IPS DF 19.7 (cell line): ENCODE results near the gene SYT2.

Experiments
- DNase-seq: peaks from one replicate; pipeline ENCODE4 v3.0.0-alpha.2; 2013; ENCODE audit warnings: low read depth, low spot score

SYT2 gene

DNA sequence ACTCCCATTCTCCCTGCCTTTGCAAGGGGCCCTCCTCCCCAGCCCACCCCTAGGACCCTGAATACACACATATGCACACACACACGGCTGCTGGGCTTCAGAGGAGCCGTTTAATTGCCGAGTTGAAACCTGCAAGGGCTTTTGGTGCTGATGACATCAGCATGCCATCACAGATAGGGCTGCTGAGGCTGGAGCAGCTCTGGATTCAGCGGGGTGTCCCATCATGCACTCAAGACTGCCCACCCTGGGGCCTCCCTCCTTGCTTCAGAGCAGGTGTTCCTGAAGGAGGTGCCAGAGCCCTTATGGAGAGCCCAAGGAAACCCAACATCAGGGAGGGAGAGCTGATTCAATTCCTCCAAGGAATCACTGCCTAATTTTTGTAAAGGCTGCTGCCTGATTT, 5.7 kb downstream of the SYT2 start:
- DNase-seq: no peak

DNA sequence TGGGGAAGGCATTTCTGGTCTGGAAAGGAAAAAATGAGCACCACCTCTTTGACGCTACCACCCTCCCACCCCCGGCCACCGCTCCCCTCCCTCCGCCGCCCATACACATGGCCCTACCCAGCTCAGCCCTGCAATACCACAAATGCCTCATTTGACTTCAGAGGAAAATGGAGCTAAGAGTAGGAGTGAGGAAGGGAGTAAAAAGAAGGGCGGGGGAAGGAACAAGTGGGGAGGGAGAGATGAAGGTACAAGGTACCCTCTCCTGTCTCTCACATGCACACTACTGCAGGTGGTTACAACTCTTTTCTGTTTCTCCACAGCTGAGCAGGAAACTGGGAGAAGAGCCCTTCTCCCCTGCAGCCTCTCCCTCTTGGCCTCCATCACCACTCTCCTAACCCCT, 7.1 kb downstream of the SYT2 start:
- DNase-seq: no peak

DNA sequence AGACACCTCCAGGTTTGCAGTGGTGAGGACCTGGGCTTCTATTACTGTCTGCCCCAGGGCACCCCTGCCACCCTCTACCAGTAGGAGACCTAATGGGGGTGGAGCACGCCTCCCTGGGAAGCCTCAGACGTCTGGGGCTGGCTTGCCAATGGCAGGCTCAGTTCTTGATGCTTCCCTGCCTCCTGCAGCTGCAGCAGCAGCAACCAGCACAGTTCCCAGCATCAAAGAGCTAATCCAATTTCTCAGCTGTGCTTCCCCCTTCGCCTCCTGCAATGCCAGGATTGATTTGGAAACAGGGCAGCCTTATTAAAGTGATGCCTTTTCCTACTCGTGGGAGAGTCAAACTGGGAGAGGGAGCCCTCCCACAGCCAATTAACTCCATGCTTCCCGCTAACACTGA, 8.2 kb downstream of the SYT2 start:
- DNase-seq: no peak

DNA sequence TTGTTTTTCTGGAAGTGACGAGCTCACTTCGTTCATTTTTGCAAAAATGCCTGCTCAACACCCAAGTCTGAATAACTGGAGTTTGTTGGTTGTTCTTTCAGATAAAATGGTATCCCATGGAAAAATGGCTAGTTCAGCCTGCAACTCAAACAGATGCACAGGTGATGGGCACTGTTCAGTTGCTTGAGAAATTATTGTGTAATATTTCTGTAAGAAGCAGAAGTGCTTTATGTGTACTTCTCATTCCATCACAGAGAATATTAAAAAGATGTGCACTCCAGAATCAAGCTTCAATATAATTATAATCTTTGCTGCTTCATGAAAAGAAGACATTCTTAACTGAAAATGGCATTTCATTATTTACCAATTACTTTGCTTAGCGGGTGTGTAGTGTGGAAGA, 9.1 kb downstream of the SYT2 start:
- no peak for DNase-seq

DNA sequence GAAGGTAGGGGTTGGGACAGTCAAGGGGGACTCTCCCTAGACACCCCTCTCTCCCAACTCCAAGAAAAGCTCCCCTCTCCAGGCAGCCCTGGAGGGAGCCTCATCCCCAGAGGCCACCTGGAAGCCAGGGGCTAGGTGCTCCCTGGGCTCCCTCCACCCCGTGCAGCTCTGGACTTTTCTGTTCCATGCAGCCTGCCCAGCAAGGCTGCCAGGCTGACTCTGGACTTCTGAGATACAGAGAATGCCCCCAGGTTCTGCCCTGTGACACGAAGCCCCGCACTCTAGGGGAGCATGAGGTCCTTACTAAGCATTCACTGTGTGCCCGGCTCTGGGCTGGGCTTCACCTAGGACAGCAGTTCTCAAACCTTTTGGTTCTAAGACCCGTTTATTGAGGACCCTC, 10.2 kb downstream of the SYT2 start:
- DNase-seq: no peak

DNA sequence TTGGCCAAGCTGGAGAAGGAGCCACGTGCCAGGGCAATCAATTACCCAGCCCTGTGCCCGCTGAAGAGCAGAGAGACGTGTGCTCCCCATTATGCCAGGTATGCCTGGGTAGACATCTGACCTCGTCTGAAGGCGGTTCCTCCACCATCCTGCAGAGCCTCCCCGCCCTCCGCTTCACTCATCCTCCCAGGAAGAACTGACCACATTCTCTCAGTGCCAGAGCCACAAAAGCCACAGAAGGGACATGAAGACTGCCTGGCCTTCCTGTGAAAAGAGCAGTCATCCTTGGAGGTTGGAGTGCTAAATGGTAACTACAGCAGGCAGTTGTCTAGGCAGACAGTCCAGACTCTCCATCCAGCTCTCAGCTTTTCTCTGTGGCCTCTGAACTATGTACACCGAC, 12.0 kb downstream of the SYT2 start:
- DNase-seq: no peak

DNA sequence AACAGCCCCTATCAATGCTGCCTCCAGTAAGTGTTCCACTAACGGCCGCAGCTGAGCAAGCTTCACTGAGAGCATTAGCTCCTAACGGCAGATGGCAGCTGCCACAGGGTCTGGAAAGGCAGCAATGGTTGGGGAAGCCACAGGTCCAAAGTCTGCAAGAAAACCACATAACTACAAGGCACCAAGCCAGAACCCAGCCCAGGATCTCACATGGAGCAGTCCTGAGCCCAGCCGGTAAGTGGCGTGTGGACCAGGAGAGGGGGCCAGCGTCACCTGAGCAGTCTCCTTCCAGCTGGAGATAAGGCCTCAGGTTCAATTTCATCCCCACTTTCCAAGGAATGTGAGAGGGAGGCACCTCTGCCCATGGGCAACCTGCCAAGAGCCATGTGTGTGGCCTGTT, 13.2 kb downstream of the SYT2 start:
- no peak for DNase-seq

DNA sequence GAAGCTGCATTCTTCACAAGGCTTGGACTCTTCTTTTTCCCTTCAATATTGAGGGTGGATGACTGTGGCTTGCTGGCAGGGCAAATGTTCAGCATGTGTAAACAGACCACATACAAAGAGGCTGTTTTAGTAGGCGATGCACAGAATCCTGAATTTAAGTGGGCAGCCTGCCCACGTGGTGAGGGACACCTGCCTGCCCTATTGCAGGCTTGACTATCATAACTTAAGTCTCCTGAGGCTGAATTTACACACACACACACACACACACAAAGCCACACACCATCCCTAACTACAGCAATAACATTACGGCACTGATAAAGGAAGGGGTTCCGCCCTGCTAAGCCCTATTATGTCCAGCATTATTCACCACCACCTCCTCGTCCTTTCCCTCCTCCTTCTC, 15.9 kb downstream of the SYT2 start:
- DNase-seq: no peak

DNA sequence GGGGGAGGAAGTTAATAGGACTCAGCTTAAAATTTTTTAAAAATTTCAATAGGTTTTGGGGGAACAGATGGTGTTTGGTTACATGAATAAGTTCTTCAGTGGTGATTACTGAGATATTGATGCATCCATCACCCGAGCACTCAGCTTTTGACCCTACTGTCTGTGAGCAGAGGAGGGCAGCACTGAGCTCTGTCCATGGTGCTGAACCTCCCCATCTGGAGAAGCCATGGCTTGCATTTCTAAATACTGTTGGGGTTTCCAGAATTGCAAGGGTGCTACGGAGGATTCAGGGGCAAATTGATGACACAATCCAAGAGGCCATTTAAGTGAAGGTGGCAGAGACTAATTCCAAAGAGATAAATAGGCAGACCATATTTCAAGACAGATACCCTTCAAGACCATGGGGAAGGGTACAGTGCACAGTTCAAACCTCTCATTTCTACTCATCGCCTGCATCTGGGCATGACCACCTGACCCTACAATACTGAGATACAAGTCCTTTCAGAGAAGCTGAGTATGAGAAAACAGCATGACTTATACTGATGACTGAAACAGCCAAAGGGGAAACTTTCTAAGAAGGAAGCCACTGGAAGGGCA, 17.2 kb downstream of the SYT2 start:
- peak; percentile 64 for DNase-seq

DNA sequence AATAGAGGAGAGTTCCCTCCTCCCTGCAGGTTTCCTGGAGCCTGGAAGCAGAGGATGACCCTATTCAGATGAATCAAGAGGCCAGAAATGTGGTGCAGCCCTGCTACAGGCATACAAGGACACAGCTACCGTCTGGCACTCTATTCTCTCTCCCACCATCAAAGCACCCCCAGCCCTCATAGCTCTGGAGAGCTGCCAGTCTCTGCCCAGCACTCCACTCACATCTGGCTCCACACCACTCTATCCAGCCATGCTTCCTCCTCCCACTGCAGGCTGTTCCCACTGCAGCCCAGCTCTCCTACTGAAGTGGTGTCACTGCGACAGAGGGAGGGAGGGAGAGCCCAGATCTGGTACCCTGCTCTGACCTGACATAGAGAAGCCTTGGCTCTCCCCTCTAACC, 18.4 kb downstream of the SYT2 start:
- no peak for DNase-seq

DNA sequence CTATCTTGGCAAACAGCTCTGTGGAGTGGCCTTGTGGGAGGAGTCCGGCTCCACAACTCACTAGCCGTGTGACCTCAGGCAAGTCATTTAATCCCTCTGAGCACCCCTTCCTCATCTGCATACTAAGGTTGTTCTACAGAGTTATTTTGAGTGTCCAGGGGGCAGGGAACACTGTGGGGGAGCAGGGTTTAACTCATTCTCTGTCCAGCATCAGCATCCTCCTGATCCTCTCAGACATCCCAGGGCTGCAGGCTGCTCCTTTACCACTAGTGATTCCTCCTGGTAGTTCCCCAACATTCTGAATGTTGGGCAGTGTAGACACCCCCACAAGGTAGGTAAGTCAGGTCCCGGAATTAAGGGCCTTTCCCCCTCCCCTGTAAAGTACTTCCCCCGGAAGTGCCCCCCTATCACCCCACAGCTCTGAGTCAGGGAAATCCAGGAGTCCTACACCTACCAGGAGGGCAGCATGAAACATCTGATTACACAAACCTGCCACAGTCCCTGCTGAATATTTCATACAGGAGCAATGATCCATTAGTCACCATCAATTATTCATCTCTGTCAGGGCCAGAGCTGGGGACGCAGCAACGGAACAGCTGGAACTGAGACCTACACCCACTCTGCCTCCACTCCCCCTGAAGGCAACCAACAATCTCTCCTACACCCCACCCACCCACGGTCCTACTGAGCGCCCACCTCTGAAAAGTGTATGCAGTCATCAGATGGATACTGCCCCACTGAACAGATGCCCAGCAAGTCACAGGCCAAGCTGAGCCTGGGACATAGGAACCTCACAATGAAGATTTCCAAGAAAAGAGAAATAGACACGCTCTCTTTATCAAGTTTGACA, 20.5 kb downstream of the SYT2 start:
- DNase-seq: no peak

DNA sequence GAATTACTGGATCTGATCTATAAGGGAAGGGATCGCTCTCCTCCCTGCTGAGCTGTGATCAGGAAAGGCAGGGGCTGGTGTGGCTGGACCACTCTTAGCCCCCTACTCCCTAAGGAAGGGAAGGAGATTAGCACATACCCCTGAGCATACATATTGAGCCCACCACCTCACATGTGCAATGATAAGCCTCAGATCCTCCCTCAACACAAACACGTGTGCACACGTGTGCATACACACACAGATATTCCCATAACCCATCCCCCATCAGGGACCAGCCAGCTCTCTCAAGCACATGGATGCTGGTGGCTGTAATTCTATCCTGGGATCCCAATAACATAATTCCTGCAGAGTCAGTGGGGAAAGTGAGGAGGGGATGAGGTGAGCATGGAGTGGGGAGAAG, 21.2 kb downstream of the SYT2 start:
- no peak for DNase-seq

DNA sequence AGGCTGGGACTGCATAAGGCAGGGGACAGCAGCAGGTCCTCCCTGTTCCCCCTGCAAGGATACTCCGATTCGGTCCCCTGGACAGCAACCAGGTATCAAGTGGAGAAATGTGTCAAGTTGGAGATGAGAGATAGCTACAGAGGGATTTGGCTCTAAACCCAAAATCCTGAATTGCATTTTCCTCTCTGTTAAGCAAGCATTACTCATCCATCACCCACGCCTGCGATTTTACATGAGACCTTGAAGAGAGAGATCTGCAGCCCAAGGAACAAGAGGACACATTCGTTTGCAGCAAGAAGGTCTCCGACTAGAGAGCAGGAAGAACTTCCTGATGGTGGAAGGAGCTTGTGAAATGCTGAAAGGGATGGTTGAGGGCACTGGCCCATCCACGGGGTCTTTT, 21.9 kb downstream of the SYT2 start:
- no peak for DNase-seq

DNA sequence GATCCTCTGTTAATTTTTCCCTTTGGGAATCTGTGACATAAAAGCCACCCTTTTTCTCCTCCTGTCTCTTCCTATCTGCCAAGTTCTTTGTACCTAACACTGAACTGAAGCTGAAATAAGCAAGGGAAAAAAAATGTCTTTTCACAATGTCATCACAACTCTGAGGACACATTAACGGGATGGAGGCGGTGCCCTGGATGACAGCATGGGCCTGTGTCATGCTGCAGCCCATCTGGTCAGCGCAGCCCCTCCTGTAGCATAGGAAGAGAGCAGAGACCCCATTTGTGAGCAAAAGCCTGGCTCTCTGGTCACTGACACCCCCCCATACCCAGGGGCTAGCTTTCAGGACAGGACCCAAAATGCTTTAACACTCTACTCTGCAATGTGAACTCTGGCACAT, 22.5 kb downstream of the SYT2 start:
- no peak for DNase-seq

DNA sequence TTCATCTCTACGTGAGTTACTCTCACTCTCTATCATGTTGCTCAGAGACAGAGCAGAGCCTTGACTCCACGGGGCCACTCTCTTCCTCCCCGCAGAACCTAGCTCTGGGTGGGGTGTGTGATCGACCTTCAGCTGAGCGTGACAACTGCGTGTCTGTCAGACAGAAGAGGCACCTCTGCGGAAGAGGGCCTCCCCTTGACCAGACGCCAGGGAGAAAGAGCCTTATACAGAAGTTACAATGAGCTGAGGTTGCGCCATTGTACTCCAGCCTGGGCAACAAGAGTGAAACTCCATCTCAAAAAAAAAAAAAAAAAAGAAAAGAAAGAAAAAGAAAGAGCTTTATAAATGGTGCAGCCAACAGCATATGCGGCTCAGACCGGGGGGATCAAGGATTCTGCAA, 22.9 kb downstream of the SYT2 start:
- DNase-seq: no peak

DNA sequence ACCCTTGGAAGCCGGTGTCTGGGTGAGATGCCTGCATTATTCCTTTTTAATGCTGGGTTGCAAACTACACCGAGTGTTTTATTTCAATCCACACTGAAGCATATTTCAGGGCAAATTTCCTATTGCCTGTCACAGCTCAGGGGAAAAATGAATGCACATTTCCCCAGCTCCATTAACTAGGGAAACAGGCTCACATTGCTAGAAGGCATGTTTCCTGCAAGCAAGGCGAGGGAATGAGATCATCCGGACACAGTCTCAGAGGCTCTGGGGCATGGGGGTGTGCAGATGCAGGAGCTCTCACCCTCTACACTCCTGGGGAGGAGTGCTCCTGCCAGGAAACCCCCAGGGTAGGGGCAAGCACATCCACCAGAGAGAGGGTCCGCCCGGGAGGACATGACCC, 24.6 kb downstream of the SYT2 start:
- DNase-seq: no peak

DNA sequence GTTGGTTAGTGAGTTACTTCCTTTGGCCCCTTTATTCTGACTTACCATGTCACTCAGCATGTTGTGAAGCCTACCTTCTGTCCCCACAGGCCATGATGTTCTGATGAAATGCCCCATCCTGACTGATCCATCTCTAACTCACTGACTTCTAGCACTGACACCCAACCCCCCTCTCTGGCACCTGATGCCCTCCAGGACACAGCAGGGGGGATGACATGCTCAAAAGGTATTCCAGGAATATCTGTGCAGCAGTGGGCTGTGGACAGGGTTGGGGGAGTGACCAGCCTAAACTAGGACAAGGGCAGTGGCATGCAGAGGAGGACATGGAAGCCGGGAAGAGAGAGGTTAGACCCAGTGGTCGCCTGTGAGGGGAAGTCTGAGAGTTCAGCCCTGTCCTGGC, 25.5 kb downstream of the SYT2 start:
- DNase-seq: no peak

DNA sequence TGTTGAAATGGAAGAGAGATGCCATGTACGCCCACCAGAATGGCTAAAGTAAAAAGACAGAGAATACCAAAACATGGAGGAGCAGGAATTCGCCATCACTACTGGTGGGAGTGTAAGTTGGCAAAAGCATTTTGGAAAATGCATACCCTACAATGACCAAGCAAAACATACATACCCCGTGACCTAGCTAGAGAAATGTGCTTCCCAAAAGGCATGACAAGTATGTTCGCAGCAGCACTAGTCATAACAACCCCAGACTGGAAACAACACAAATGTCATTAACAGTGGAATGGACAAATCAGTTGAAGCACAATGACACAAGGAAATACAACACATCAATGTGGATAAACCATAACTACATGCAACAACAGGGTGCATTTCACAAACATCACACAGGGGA, 27.2 kb downstream of the SYT2 start:
- no peak for DNase-seq

DNA sequence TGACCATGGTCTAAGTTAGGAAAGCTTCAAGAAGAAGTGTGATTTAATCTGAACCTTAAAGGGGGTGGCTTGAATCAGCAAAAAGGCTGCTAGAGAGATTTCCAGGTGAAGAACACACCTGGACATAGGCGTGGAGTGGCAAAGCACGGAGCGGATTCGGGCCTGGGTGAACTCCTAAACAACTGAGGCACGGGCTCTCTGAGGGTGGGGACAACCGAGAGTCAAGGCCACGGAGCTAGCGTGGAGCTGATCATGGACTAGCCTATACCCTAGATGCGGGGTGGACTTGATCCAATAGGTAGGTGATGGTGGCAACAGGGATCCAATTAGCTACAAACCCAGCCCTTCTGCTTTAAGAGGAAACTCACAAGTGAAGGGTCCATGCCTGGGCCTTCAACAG, 27.8 kb downstream of the SYT2 start:
- no peak for DNase-seq

DNA sequence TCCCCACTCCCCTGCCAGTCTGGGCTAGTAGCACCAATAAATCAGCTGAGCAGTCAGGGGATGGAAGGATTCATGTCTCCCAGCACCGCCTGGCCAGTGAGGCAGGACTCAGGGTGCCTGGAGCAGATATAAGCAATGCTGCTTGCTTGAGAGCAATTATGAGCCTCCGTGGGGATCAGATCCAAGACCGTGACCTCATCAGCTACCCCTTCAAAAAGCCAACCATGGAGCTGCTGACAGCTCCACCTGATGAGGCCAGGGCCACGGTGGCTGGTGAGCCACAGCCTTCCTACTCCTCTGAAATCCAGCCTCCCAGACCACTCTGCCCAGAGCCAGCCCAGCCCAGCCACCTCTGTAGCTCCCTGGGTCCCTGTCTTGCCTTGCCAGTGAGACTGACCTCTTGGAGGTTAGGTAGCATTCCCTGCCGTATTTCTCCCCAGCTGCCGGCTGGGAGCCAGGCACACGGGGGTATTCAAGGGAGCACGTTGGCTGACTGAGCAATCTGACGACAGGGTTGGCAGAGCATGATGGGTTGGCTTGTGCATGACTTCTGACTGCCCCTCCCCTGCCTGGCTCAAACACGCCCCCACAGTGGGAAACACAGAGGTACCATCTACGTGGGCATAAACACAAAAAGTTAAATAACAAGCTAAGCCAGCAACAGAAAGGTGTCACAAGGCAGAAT, 28.4 kb downstream of the SYT2 start:
- no peak for DNase-seq

DNA sequence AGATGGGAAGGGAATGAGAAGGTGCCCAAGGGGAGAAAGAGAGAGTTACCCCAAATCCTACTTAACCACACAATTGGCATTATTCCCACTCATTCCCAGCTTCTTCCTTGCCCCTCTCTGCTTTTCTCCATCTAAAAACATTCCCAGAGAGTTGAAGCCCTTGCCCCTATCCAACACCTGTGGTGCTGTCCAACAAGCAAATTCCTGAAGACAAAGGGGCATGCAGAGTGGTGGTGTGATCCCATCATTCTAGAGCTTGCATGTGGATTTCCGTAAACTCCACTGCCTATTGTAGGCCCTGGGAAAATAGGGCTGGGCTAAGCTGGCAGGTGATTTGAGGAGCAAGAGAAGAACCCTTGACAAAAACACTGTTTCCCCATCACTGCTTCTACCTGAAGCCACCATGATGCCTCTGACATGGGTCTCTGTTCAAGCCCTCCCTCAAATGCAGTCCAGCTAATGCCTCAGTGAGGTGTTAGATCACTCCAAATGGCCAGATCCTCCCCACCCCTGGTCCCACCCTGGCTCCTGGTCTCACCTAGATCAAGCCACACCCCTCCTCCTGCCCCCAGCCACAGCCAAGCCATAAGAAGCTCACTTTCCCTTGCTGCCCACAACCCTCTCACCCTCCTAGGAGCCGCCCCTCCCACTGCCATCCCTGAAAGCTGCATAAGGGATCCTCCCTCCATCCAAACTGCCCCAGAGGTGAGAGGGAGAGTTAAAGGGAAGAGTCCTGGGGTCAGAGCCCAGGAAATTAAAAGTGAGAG, 29.5 kb downstream of the SYT2 start:
- no peak for DNase-seq
